Upper lobe of left lung (tissue), 6 donors: Measurements from ENCODE around the gene RSBN1L. TPM values are rescaled to one million over a fixed set of nuclear protein-coding genes. Genes with fewer than 3 reads are reported as not detected.

Experiments
- ATAC-seq, 2 donors: fragments of 200-7000 bp; cut with Tn5 transposase; one replicate each; pipeline ENCODE4 v1.9.1; 2022; ENCODE audit warnings: mild to moderate bottlenecking in 2 of 2, moderate library complexity in 2 of 2; ENCODE audit not compliant: low FRiP score in 2 of 2
- DNase-seq, 2 donors: peaks; one replicate each; pipeline ENCODE4 v3.0.0-alpha.2; 2019 to 2020
- H3K27ac ChIP-seq, 4 donors: fragments of 200-600 bp; sonication (generic); one replicate each; pipeline ENCODE4 v1.5.1; 2016 to 2019
- H3K27me3 ChIP-seq, 4 donors: fragments of 200-600 bp; sonication (generic); one replicate each; pipeline ENCODE4 v1.5.1; 2017 to 2019
- H3K36me3 ChIP-seq, 4 donors: fragments of 200-600 bp; sonication (generic); one replicate each; pipeline ENCODE4 v1.5.1; 2016 to 2019
- H3K4me1 ChIP-seq, 4 donors: fragments of 200-600 bp; sonication (generic); one replicate each; pipeline ENCODE4 v1.5.1; 2018 to 2019
- H3K4me3 ChIP-seq, 4 donors: fragments of 200-600 bp; sonication (generic); one replicate each; pipeline ENCODE4 v1.5.1; 2017 to 2019; ENCODE audit warnings: mild to moderate bottlenecking in 2 of 4, moderate library complexity in 1 of 4
- H3K9me3 ChIP-seq, 4 donors: fragments of 200-600 bp; sonication (generic); one replicate each; pipeline ENCODE4 v1.5.1; 2018 to 2019
- EP300 ChIP-seq, 4 donors: sonication (generic); formaldehyde crosslinking; IDR thresholded peaks; one replicate each; pipeline ENCODE4 v1.5.1; 2017; ENCODE audit warnings: antibody characterized with exemption in 4 of 4, control low read depth in 2 of 4
- POLR2A ChIP-seq, 4 donors: fragments of 450-650 bp; IDR thresholded peaks; one replicate each; pipeline ENCODE4 v1.5.1; 2016 to 2017; ENCODE audit warnings: antibody characterized with exemption in 4 of 4, mild to moderate bottlenecking in 2 of 4
- POLR2AphosphoS5 ChIP-seq, 2 donors: sonication (generic); formaldehyde crosslinking; IDR thresholded peaks; one replicate each; pipeline ENCODE4 v1.5.1; 2017; ENCODE audit warnings: antibody characterized with exemption in 2 of 2
- WGBS, 2 donors: methylation state at CpG; one replicate each; pipeline ENCODE4 v1.1.5; 2017 to 2018; 5-methylcytosine and 5-hydroxymethylcytosine counted together
- total RNA-seq, 6 donors: library from RNA; depleted of rRNA in 4 of 6; stranded (reverse); fragments of >200 nt in 4 of 6; gene quantifications; one replicate each; pipeline versions ENCODE4 v1.1.0 to v1.2.1, GENCODE V29; 2016 to 2021
- TF ChIP-seq, protein P1 (sequence below), 6 experiments: fragments of 450-650 bp in 4 of 6; fragments of 200-600 bp in 2 of 6; sonication (generic) in 2 of 6; IDR thresholded peaks; one replicate each; pipeline ENCODE4 v1.5.1; 2016 to 2019; ENCODE audit warnings: antibody characterized with exemption in 6 of 6
- donor health status: DM: no; HTN: no; CAD: no; lungs with moderate emphysema.
- donor health status: DM: no; HTN: yes; CAD: no; lungs with severe emphysema.

The RSBN1L gene
- total RNA-seq, 6 donors from 2014 or later = 15.1 to 43.7 (median 20.5) TPM

DNA sequence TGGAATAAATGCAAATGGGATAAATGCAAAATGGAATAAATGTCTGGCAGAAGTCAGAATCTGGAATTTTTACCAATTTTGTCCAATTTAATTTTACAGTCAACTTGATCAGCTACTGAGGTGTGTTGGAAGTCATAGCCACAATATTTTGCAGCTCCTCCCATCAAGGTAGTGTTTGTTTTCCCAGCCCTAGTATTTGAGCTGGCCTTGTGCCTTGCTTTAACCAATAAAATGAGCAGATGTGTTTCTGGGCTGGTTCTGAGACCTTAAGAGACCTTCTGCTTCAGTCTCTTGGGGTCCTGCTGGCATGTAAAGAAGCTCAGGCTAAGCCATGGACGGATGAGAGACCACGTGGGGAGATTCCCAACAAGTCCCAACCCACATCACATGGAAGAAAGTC is 42.7 kb upstream of the RSBN1L start:
- Histone ChIP-seq H3K27ac (peak overlapping the region in 3 of 4 donors; percentile 2 to 50 (median 38)), H3K9me3 (no peaks in the 10 kb centered on the region), H3K4me1 (peaks cover 0 to 10% (median 7%) of the 10 kb centered on the region in 4 donors), H3K27me3 (no peaks in the 10 kb centered on the region), H3K36me3 (peaks cover 2 to 37% (median 15%) of the 10 kb centered on the region in 4 donors), H3K4me3 (no peak overlapping the region)
- ATAC-seq (no peak), DNase-seq (no peak)
- no peak for TF ChIP-seq EP300 (IDR thresholded peaks at IDR 0.05)
- no peak for TF ChIP-seq POLR2A (IDR thresholded peaks at IDR 0.05)
- TF ChIP-seq, protein P1, sequence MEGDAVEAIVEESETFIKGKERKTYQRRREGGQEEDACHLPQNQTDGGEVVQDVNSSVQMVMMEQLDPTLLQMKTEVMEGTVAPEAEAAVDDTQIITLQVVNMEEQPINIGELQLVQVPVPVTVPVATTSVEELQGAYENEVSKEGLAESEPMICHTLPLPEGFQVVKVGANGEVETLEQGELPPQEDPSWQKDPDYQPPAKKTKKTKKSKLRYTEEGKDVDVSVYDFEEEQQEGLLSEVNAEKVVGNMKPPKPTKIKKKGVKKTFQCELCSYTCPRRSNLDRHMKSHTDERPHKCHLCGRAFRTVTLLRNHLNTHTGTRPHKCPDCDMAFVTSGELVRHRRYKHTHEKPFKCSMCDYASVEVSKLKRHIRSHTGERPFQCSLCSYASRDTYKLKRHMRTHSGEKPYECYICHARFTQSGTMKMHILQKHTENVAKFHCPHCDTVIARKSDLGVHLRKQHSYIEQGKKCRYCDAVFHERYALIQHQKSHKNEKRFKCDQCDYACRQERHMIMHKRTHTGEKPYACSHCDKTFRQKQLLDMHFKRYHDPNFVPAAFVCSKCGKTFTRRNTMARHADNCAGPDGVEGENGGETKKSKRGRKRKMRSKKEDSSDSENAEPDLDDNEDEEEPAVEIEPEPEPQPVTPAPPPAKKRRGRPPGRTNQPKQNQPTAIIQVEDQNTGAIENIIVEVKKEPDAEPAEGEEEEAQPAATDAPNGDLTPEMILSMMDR (IDR thresholded peaks at IDR 0.05) = no peak
- no peak for TF ChIP-seq POLR2AphosphoS5 (IDR thresholded peaks at IDR 0.05)
- WGBS, 2 donors = 69 to 88% methylated on average over 2 of the region's 2 CpGs

DNA sequence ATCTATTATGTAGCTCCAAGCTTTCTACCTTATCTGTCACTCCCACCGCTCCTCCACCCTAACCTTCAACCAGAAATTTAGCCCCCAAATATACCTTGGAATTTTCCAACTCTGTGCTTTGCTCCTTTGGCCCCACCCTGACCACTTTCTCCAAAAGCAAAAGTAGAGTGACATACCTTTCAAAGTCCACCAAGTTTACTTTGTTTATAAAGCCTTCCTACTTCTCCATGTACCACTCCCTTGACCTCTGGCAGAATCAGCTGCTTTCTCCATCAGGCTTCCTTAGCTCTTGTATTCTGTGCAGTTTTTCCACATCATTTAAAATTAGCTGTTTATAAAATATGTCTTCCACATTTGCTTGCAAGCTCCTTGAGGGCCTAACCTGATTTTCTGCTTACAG is 40.9 kb upstream of the RSBN1L start:
- Histone ChIP-seq H3K9me3 (no peaks in the 10 kb centered on the region), H3K4me3 (no peak overlapping the region), H3K27me3 (no peaks in the 10 kb centered on the region), H3K36me3 (peaks cover 2 to 40% (median 20%) of the 10 kb centered on the region in 4 donors), H3K4me1 (peaks cover 0 to 9% (median 4%) of the 10 kb centered on the region in 4 donors), H3K27ac (peak overlapping the region in 1 of 4 donors; percentile 17)
- WGBS, 2 donors = 86 to 97% methylated on average over 1 of the region's 1 CpG
- TF ChIP-seq EP300 (IDR thresholded peaks at IDR 0.05) = no peak
- no peak for TF ChIP-seq POLR2A (IDR thresholded peaks at IDR 0.05)
- no peak for TF ChIP-seq POLR2AphosphoS5 (IDR thresholded peaks at IDR 0.05)
- TF ChIP-seq, protein P1 (IDR thresholded peaks at IDR 0.05) = no peak
- DNase-seq (no peak), ATAC-seq (no peak)

DNA sequence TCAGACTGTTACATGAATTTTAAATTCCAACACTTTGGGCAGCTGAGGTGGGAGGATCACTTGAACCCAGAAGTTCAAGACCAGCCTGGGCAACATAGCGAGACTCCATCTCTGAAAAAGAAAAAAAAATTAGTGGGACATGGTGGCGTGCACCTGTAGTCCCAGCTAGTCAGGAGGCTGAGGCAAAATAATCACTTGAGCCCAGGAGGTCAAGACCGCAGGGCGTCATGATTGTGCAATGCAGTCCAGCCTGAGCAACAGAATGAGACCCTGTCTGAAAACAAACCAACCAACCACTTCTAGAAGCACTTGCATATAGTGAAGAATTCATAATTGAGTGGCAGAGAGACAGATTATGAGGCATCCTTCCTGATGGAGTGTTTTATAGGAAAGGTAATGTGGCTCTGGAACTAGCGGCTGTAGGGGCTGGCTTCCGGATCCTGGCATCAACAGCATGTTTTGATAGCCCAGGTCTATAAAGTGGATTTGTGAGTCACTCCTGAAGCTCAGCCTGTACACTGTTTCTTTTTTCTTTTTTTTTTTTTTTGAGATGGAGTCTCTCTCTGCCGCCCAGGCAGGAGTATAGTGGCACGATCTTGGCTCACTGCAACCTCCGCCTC is 40.3 kb upstream of the RSBN1L start:
- ATAC-seq (no peak), DNase-seq (peak in 1 of 2 donors; percentile 40)
- no peak overlapping the region for H3K27ac ChIP-seq

DNA sequence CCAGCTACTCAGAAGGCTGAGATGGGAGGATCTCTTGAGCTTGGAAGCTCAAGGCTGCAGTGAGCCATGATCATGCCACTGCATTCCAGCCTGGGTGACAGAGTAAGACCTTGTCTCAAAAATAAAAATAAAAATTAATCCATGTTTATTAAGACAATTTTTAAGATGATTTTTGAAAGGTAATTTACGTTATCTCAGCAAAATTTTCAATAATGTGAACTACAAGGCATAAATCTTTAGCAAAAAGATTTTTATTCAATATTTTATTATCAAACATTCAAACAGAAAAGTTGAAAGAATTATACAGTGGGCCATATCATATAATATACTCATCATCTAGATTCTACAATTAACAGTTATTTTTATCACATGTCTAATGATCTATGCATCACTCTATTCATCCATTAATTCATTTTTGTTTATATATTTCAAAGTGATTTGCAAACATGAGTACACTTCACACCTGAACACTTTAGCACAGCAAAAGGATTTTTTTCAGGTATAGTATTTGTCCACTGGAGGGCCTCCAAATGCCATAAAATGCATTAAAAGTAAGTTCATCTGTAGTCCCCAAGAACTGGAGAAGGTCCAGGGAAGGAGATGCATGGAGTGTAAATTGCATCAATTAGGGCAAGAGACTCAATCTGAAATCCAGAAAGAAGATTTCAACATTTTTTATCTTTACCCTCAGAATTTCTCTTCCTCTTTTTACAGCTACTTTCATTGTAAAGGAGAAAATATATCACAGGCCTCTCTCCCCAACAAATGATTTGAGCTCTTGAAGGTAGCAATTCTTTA is 38.6 kb upstream of the RSBN1L start:
- Histone ChIP-seq H3K4me3 (no peak overlapping the region), H3K27ac (no peak overlapping the region), H3K27me3 (no peaks in the 10 kb centered on the region), H3K36me3 (peaks cover 2 to 34% (median 21%) of the 10 kb centered on the region in 4 donors), H3K9me3 (no peaks in the 10 kb centered on the region), H3K4me1 (peaks cover 0 to 9% (median 3%) of the 10 kb centered on the region in 4 donors)
- TF ChIP-seq EP300 (IDR thresholded peaks at IDR 0.05) (no peak), POLR2AphosphoS5 (IDR thresholded peaks at IDR 0.05) (no peak)
- TF ChIP-seq, protein P1 (IDR thresholded peaks at IDR 0.05) = peak in 5 of 6 experiments; percentile 20 to 60 (median 58)
- DNase-seq (peak in 1 of 2 donors; percentile 28), ATAC-seq (peak in 1 of 2 donors; percentile 43)
- WGBS, 2 donors = 88% methylated on average over 1 of the region's 1 CpG

More for the DNA sequence above, 40.3 kb upstream of the RSBN1L start:
- Histone ChIP-seq H3K36me3 (peaks cover 2 to 40% (median 21%) of the 10 kb centered on the region in 4 donors), H3K4me1 (peaks cover 0 to 9% (median 3%) of the 10 kb centered on the region in 4 donors), H3K4me3 (no peak overlapping the region), H3K27me3 (no peaks in the 10 kb centered on the region), H3K9me3 (no peaks in the 10 kb centered on the region)
- TF ChIP-seq POLR2A (IDR thresholded peaks at IDR 0.05) = no peak
- no peak for TF ChIP-seq EP300 (IDR thresholded peaks at IDR 0.05)
- WGBS, 2 donors = 94% methylated on average over 9 of the region's 9 CpGs

DNA sequence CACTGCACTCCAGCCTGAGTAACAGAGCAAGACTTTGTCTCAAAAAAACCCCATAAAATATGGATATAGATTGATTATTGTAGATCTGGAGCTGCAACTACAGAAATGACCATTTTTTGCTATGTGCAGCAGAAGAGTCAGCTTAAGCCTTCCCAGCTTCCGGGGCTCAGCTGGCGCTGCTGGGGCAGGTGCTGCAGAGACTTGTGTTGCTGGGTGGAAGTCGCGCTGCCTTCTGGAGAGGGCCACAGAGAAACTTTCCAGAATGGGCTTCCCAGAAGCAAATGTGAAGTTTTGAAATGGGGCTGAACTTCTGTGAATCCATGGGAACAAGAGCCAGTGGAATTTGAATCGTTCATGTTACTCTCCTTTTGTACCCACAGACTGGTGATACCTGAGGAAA is 37.3 kb upstream of the RSBN1L start:
- ATAC-seq (no peak), DNase-seq (peak in 1 of 2 donors; percentile 24)
- no peak overlapping the region for H3K27ac ChIP-seq
- H3K4me1 ChIP-seq = peaks cover 0 to 6% (median 1%) of the 10 kb centered on the region in 4 donors
- no peaks in the 10 kb centered on the region for H3K9me3 ChIP-seq
- WGBS, 2 donors = 95 to 96% methylated on average over 5 of the region's 5 CpGs
- peaks cover 2 to 34% (median 19%) of the 10 kb centered on the region in 4 donors for H3K36me3 ChIP-seq
- no peaks in the 10 kb centered on the region for H3K27me3 ChIP-seq
- H3K4me3 ChIP-seq = no peak overlapping the region
- TF ChIP-seq EP300 (IDR thresholded peaks at IDR 0.05) (no peak), POLR2AphosphoS5 (IDR thresholded peaks at IDR 0.05) (no peak), POLR2A (IDR thresholded peaks at IDR 0.05) (no peak)
- TF ChIP-seq, protein P1 (IDR thresholded peaks at IDR 0.05) = no peak
